Measurements from ENCODE around the gene PNMA6A.
"Not testable (repeated sequence)": the region's sequence is repeated elsewhere in the genome, so short reads cannot be mapped to it uniquely, and the experiment has no call there.

Gene PNMA6A

GRCh38 chrX:153071909-153072583 lies at the start of gene PNMA6A:
PNMA6A (plus strand) TSS chrX:153072454; CDS start chrX:153073063, 609 bp downstream.
- not testable (repeated sequence) for H3K4me1 Mint-ChIP-seq, H3K9me3 Mint-ChIP-seq, H3K27ac Mint-ChIP-seq, H3K27me3 Mint-ChIP-seq, H3K36me3 Mint-ChIP-seq, H3K4me3 Mint-ChIP-seq

DNA sequence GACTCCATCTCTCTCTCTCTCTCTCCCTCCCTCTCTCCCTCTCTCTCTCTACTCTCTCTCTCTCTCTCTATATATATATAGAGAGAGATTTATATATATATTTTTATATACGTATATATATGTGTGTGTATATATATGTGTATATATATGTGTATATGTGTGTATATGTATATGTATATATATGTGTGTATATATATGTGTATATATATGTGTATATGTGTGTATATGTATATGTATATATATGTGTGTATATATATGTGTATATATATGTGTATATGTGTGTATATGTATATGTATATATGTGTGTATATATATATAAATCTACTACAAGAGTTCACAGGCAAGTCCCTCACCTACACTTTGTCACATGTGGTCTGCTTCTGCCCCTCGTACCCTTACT lies 45.8 kb upstream of the PNMA6A start:
- not testable (repeated sequence) for H3K36me3 Mint-ChIP-seq, H3K9me3 Mint-ChIP-seq, H3K27me3 Mint-ChIP-seq, H3K27ac Mint-ChIP-seq, H3K4me1 Mint-ChIP-seq, H3K4me3 Mint-ChIP-seq

DNA sequence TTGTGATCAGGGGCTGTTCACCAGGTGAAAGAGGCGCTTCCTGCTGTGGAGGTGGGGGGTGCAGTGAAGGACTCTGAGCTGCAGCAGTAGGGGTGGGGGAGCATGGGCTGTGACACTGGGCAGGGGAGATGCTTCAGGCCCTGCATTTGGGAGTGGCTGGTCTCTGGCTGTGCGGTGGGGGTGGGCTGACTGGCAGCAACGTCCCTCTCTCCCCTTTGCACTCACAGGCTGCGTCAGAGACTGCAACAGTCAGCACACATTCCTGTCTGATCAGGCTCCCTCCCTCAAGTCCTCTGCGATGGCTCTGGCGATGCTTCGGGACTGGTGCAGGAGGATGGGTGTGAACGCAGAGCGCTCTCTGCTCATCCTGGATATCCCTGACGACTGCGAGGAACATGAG lies 43.8 kb upstream of the PNMA6A start:
- not testable (repeated sequence) for H3K27ac Mint-ChIP-seq

GRCh38 chrX:153029162-153029561 lies 43.1 kb upstream of the PNMA6A start:
- Mint-ChIP-seq H3K4me3 (no peak overlapping the region), H3K9me3 (no peaks in the 10 kb centered on the region), H3K4me1 (peaks cover 13% of the 10 kb centered on the region), H3K27me3 (no peaks in the 10 kb centered on the region), H3K27ac (peak overlapping the region; percentile 48), H3K36me3 (no peaks in the 10 kb centered on the region)

More for the DNA sequence above, 43.8 kb upstream of the PNMA6A start:
- H3K4me1 Mint-ChIP-seq: peaks cover 10% of the 10 kb centered on the region
- not testable (repeated sequence) for H3K36me3 Mint-ChIP-seq, H3K9me3 Mint-ChIP-seq, H3K27me3 Mint-ChIP-seq, H3K4me3 Mint-ChIP-seq

- no peak overlapping the region for H3K27ac Mint-ChIP-seq
- H3K36me3 Mint-ChIP-seq: no peaks in the 10 kb centered on the region
- H3K27me3 Mint-ChIP-seq: no peaks in the 10 kb centered on the region
- H3K4me3 Mint-ChIP-seq: no peak overlapping the region
- peaks cover 13% of the 10 kb centered on the region for H3K4me1 Mint-ChIP-seq
- no peaks in the 10 kb centered on the region for H3K9me3 Mint-ChIP-seq
Measured at GRCh38 chrX:153029875-153030274, 42.4 kb upstream of the PNMA6A start.

- Mint-ChIP-seq H3K9me3 (no peaks in the 10 kb centered on the region), H3K36me3 (peaks cover 1% of the 10 kb centered on the region), H3K27ac (no peak overlapping the region), H3K4me1 (peaks cover 13% of the 10 kb centered on the region), H3K4me3 (no peak overlapping the region), H3K27me3 (no peaks in the 10 kb centered on the region)
Measured at GRCh38 chrX:153030801-153031200, 41.5 kb upstream of the PNMA6A start.

DNA sequence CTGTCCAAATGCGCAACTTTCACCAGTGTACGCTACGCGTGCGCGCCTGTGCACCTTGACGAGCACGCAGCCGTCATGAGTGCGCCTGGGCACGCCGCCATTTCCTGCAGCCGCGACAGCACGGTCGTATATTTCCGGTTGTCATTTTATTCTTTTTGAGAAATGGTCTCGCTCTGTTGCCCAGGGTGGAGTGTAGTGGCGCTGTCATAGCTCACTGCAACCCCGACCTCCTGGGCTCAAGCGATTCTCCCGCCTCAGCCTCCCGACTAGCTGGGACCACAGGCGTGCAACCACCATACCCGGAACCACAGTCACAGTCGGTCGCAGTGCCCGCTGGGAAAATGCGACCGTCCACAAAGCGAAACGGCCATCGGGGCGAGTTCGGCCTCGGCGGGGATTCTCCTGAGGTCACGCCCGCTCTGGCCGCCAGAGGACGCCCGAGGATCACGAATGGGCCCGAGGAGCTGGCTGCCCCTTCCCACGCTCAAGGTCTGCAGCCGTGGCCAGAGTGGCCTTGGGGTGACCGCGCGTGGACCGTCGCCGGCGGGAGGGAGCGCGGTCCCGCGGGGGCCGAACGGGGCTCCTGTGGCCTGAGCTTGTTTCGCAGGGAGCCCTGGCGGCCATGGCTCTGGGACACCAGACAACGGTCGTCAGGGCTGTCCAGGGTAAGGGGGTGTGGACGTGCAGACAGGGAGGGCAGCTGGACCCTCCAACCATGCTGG lies 39.7 kb upstream of the PNMA6A start:
- H3K27ac Mint-ChIP-seq: peak overlapping the region; percentile 93
- H3K9me3 Mint-ChIP-seq: no peaks in the 10 kb centered on the region
- peak overlapping the region; percentile 87 for H3K4me3 Mint-ChIP-seq
- no peaks in the 10 kb centered on the region for H3K27me3 Mint-ChIP-seq
- peaks cover 13% of the 10 kb centered on the region for H3K4me1 Mint-ChIP-seq
- H3K36me3 Mint-ChIP-seq: peaks cover 4% of the 10 kb centered on the region

DNA sequence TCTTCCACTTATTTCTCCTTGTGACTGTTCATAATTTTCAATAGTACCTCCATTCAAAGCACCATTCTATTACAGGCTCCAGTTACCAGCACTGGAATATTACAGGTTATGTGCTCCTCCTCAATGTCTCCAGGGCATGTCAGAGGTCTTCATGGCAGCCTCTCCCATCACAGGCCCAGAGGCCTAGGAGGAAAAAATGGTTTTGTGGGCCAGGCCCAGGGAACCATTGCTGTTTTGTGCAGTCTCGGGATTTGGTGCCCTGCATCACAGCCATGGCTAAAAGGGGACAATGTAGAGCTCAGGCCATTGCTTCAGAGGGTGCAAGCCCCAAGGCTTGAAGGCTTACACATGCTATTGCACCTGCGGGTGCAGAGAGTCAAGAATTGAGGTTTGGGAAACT lies 23.2 kb upstream of the PNMA6A start:
- H3K4me3 Mint-ChIP-seq: no peak overlapping the region
- no peaks in the 10 kb centered on the region for H3K4me1 Mint-ChIP-seq
- no peak overlapping the region for H3K27ac Mint-ChIP-seq
- H3K27me3 Mint-ChIP-seq: no peaks in the 10 kb centered on the region
- no peaks in the 10 kb centered on the region for H3K9me3 Mint-ChIP-seq
- peaks cover 23% of the 10 kb centered on the region for H3K36me3 Mint-ChIP-seq

- H3K4me3 Mint-ChIP-seq: no peak overlapping the region
- no peaks in the 10 kb centered on the region for H3K9me3 Mint-ChIP-seq
- H3K27me3 Mint-ChIP-seq: no peaks in the 10 kb centered on the region
- H3K27ac Mint-ChIP-seq: no peak overlapping the region
- H3K36me3 Mint-ChIP-seq: peaks cover 16% of the 10 kb centered on the region
- no peaks in the 10 kb centered on the region for H3K4me1 Mint-ChIP-seq
Measured at GRCh38 chrX:153052534-153052933, 19.7 kb upstream of the PNMA6A start.

- no peaks in the 10 kb centered on the region for H3K4me1 Mint-ChIP-seq
- H3K27me3 Mint-ChIP-seq: no peaks in the 10 kb centered on the region
- H3K27ac Mint-ChIP-seq: no peak within 1 kb of the TSS
- H3K9me3 Mint-ChIP-seq: no peaks in the 10 kb centered on the region
- H3K4me3 Mint-ChIP-seq: peak within 1 kb of the TSS; percentile 44
- H3K36me3 Mint-ChIP-seq: peaks cover under 1% of the 10 kb centered on the region
Measured at GRCh38 chrX:153055871-153056749, 16.1 kb upstream of the PNMA6A start, which contains the start of gene PNMA3. PNMA3 (plus strand) TSS chrX:153056470; CDS start chrX:153057056, 586 bp downstream.

- H3K36me3 Mint-ChIP-seq: no peaks in the 10 kb centered on the region
- no peak overlapping the region for H3K4me3 Mint-ChIP-seq
- no peaks in the 10 kb centered on the region for H3K4me1 Mint-ChIP-seq
- H3K27ac Mint-ChIP-seq: no peak overlapping the region
- H3K27me3 Mint-ChIP-seq: no peaks in the 10 kb centered on the region
- no peaks in the 10 kb centered on the region for H3K9me3 Mint-ChIP-seq
Measured at GRCh38 chrX:153057281-153057680, 15.0 kb upstream of the PNMA6A start.

DNA sequence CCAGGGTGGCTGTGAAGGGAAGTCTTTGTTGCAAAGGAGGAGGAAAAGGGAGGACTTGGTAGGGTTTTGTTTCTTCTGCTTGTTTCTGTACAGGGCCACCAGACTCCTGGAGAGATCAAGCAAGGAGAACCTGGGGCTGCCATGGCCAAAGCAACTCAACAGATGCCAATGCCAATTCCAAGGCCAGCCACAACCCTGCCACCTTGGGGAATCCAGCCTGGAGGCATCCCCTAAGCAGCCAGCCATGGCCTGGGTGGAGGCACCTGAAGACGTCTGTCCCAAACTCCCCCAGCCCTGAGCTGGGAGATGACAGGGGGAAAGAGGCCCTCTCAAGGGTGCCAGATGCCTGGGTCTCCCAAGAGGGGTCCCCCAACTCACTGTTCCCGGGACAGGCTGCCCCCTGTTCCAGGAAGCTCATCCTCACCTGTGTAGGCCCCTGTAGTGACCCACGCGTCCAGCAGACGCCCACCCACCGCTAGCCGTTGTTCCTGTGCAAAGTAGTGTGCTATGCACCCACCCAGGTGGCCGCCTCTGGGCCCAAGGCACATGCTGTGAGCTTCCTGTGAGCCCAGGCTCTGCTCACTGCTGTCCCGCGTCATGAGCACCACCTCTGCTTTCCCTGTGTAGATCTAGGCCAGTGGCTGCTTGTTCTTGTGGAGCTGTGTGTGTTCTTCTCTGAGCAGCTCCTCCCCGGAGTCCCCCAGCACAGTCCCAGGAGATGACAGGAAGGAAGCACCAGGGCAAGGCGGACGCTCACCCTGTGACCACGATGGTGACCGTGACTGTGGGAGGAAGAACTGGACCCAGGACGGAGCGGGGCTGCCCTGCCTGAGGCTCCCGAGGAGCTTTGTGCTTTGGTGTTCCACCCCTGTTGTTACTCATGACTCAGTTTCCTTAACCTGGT lies 12.8 kb upstream of the PNMA6A start:
- no peaks in the 10 kb centered on the region for H3K27me3 Mint-ChIP-seq
- H3K9me3 Mint-ChIP-seq: no peaks in the 10 kb centered on the region
- no peak overlapping the region for H3K27ac Mint-ChIP-seq
- no peaks in the 10 kb centered on the region for H3K36me3 Mint-ChIP-seq
- H3K4me3 Mint-ChIP-seq: no peak overlapping the region
- H3K4me1 Mint-ChIP-seq: no peaks in the 10 kb centered on the region

DNA sequence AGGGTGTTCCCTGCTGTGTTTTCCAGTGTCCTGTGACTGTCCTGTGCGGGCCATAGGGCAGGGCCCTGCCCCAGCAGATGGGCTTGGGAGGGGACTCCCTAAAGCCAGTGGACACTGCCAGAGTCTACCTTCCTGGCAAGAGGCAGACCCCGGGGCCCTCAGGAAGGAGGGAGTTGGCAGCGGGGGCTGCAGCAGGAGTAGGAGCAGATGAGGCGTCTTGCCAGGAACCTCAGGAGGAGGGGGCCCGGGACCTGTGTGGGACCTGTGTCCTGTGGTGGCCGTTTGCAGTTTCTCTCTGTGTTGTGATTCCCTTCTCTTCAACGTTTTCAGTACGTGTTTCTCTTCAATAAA lies 12.2 kb upstream of the PNMA6A start:
- no peaks in the 10 kb centered on the region for H3K4me1 Mint-ChIP-seq
- H3K36me3 Mint-ChIP-seq: no peaks in the 10 kb centered on the region
- H3K27me3 Mint-ChIP-seq: no peaks in the 10 kb centered on the region
- H3K9me3 Mint-ChIP-seq: no peaks in the 10 kb centered on the region
- no peak overlapping the region for H3K27ac Mint-ChIP-seq
- no peak overlapping the region for H3K4me3 Mint-ChIP-seq

GRCh38 chrX:153061732-153062131 lies 10.5 kb upstream of the PNMA6A start:
- no peaks in the 10 kb centered on the region for H3K4me1 Mint-ChIP-seq
- no peaks in the 10 kb centered on the region for H3K9me3 Mint-ChIP-seq
- H3K27me3 Mint-ChIP-seq: no peaks in the 10 kb centered on the region
- no peak overlapping the region for H3K4me3 Mint-ChIP-seq
- no peak overlapping the region for H3K27ac Mint-ChIP-seq
- no peaks in the 10 kb centered on the region for H3K36me3 Mint-ChIP-seq

- Mint-ChIP-seq H3K4me3 (no peak overlapping the region), H3K9me3 (no peaks in the 10 kb centered on the region), H3K27ac (no peak overlapping the region), H3K27me3 (no peaks in the 10 kb centered on the region), H3K4me1 (no peaks in the 10 kb centered on the region), H3K36me3 (no peaks in the 10 kb centered on the region)
Measured at GRCh38 chrX:153063315-153063714, 8.9 kb upstream of the PNMA6A start.
